Neuronal stem cell (in vitro differentiated cells): Measurements from ENCODE around the gene PLXNA4.
A peak's percentile ranks its signal among the peaks of the same experiment; 100 is the strongest.

ENCODE experiments used
- DNase-seq: peaks from one replicate; pipeline ENCODE4 v3.0.0-alpha.2; 2013; ENCODE audit warnings: low spot score
- H2AFZ ChIP-seq: one replicate; pipeline ENCODE4 v1.6.1; 2013; ENCODE audit warnings: mild to moderate bottlenecking, low read length, inconsistent platforms
- H2AK5ac ChIP-seq: 2 replicates; pipeline ENCODE4 v1.6.1; 2013; ENCODE audit warnings: low read depth, mild to moderate bottlenecking, inconsistent platforms, low read length, moderate library complexity, mixed read lengths
- H2BK120ac ChIP-seq: 2 replicates; pipeline ENCODE4 v1.6.1; 2013; ENCODE audit warnings: low read depth, mild to moderate bottlenecking, inconsistent platforms, low read length, moderate library complexity, mixed read lengths
- H2BK12ac ChIP-seq: one replicate; pipeline ENCODE4 v1.6.1; 2013; ENCODE audit warnings: low read length, inconsistent platforms
- H2BK15ac ChIP-seq: 2 replicates; pipeline ENCODE4 v1.6.1; 2013; ENCODE audit warnings: mild to moderate bottlenecking, low read length, inconsistent platforms, mixed read lengths
- H2BK5ac ChIP-seq: one replicate; pipeline ENCODE4 v1.6.1; 2013; ENCODE audit warnings: inconsistent platforms, mild to moderate bottlenecking, low read length, moderate library complexity
- H3K14ac ChIP-seq: one replicate; pipeline ENCODE4 v1.6.1; 2013; ENCODE audit warnings: low read length, inconsistent platforms
- H3K18ac ChIP-seq: 2 replicates; pipeline ENCODE4 v1.6.1; 2013; ENCODE audit warnings: low read length, inconsistent platforms
- H3K23ac ChIP-seq: 2 replicates; pipeline ENCODE4 v1.6.1; 2013; ENCODE audit warnings: low read depth, mild to moderate bottlenecking, mixed read lengths, low read length, inconsistent platforms; ENCODE audit not compliant: poor library complexity
- H3K27ac ChIP-seq: replicated peaks from 3 replicates; pipeline ENCODE4 v1.5.1; 2013; ENCODE audit warnings: low read length, inconsistent platforms
- H3K27me3 ChIP-seq, 3 experiments: 2 replicates each; pipeline ENCODE4 v1.6.1; 2013; ENCODE audit warnings: low read length in 3 of 3, mild to moderate bottlenecking in 2 of 3, inconsistent platforms in 1 of 3, low read depth in 1 of 3, mixed read lengths in 1 of 3, moderate library complexity in 1 of 3; ENCODE audit not compliant: control insufficient read depth in 3 of 3, insufficient read depth in 3 of 3
- H3K36me3 ChIP-seq, 2 donors: replicated peaks in 1 of 2; 2 replicates each; pipeline ENCODE4 v1.6.1; 2013; ENCODE audit warnings: low read length in 2 of 2; ENCODE audit not compliant: control insufficient read depth in 2 of 2, insufficient read depth in 2 of 2
- H3K4ac ChIP-seq: 2 replicates; pipeline ENCODE4 v1.6.1; 2013; ENCODE audit warnings: inconsistent platforms, mild to moderate bottlenecking, low read length, moderate library complexity
- H3K4me1 ChIP-seq, 2 donors: 1 replicate in 1 of 2; 2 replicates in 1 of 2; pipeline ENCODE4 v1.6.1; 2013; ENCODE audit warnings: low read length in 2 of 2, low read depth in 1 of 2; ENCODE audit not compliant: control insufficient read depth in 2 of 2, insufficient read depth in 1 of 2
- H3K4me2 ChIP-seq: one replicate; pipeline ENCODE4 v1.6.1; 2013; ENCODE audit warnings: mild to moderate bottlenecking, low read length, inconsistent platforms; ENCODE audit not compliant: insufficient read depth, poor library complexity, severe bottlenecking
- H3K4me3 ChIP-seq, 2 donors: 2 replicates each; pipeline ENCODE4 v1.5.1; 2013; ENCODE audit warnings: low read length in 2 of 2, mild to moderate bottlenecking in 2 of 2, inconsistent platforms in 1 of 2, moderate library complexity in 1 of 2
- H3K79me1 ChIP-seq: one replicate; pipeline ENCODE4 v1.6.1; 2013; ENCODE audit warnings: low read depth, mild to moderate bottlenecking, inconsistent platforms, low read length, moderate library complexity
- H3K9ac ChIP-seq: one replicate; pipeline ENCODE4 v1.6.1; 2013; ENCODE audit warnings: mild to moderate bottlenecking, low read depth, low read length, inconsistent platforms; ENCODE audit not compliant: poor library complexity
- H3K9me3 ChIP-seq, 2 donors: replicated peaks in 1 of 2; 2 replicates each; pipeline versions ENCODE3 to v1.6.1; 2013; ENCODE audit warnings: low read length in 2 of 2, mild to moderate bottlenecking in 2 of 2, inconsistent platforms in 1 of 2, low read depth in 1 of 2, mixed read lengths in 1 of 2, moderate library complexity in 1 of 2; ENCODE audit not compliant: control insufficient read depth in 2 of 2, insufficient read depth in 1 of 2
- H4K8ac ChIP-seq: one replicate; pipeline ENCODE4 v1.6.1; 2013; ENCODE audit warnings: low read depth, mild to moderate bottlenecking, inconsistent platforms, low read length, moderate library complexity
- H4K91ac ChIP-seq: one replicate; pipeline ENCODE4 v1.6.1; 2013; ENCODE audit warnings: low read length, low read depth, mild to moderate bottlenecking, inconsistent platforms; ENCODE audit not compliant: poor library complexity
- WGBS, 2 donors: extraction: QIAGEN DNeasy Blood & Tissue Kit; methylation state at CpG; one replicate each; pipeline ENCODE4 v1.1.7; 2013; ENCODE audit warnings: missing lambda C conversion rate in 2 of 2, mixed read lengths in 1 of 2; ENCODE audit not compliant: insufficient read length in 2 of 2, insufficient replicate concordance in 1 of 2; ENCODE audit errors: extremely low coverage in 2 of 2; 5-methylcytosine and 5-hydroxymethylcytosine counted together

The PLXNA4 gene

DNA sequence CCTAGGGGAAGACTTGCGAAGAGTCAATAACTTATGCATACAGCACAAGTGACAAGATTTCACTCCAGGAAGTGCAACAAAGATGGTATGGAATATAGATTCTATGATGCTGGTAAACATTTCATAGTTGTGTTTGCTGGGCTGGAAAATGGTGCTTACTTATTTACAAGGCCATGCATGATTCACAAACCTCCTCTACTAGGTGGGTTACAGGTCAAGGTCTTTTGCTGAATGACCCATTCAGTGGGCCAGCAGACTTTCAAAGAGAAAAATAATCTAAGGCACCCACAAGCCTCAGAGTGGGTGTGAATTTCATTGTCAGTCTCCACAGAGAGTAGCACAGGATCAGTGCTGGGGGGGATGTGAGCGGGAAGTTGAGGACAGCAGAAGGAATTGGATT lies 378.5 kb downstream of the PLXNA4 start:
- Histone ChIP-seq H2AK5ac (no peak overlapping the region), H3K27ac (no peak overlapping the region), H3K79me1 (no peaks in the 10 kb centered on the region), H3K14ac (no peak overlapping the region), H3K4me2 (no peak overlapping the region), H2AFZ (no peak overlapping the region), H2BK12ac (no peak overlapping the region), H2BK15ac (no peak overlapping the region), H4K91ac (no peak overlapping the region), H2BK120ac (no peak overlapping the region), H2BK5ac (no peak overlapping the region), H3K4me3 (no peak overlapping the region), H4K8ac (no peak overlapping the region), H3K4ac (no peak overlapping the region), H3K27me3 (no peaks in the 10 kb centered on the region), H3K23ac (no peak overlapping the region), H3K9ac (no peak overlapping the region), H3K4me1 (no peaks in the 10 kb centered on the region), H3K18ac (no peak overlapping the region), H3K36me3 (no peaks in the 10 kb centered on the region), H3K9me3 (no peaks in the 10 kb centered on the region)
- WGBS, 2 donors, result no CpG with 5 or more reads among the region's 2 CpGs
- no peak for DNase-seq

DNA sequence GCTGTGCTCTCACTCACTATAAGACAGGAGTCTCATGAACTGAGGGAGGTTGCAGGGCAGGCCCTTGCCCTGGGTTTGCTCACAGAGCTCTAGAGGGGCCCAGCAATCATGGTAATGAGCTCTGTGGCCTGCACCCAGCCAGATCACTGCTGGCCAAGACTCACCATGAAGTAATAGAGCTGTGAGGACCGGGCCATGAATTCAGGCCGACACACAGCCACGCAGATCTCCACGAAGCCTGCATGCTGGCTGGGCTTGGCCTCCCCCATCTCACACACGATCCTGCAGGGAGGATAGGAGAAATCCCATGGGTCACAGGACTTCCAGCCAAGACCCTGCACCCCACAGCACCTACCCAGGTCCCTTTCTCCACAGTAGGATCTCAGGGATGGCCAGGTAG lies 382.4 kb downstream of the PLXNA4 start:
- no peak for DNase-seq
- no peak overlapping the region for H2BK12ac ChIP-seq
- H2BK15ac ChIP-seq, result no peak overlapping the region
- no peaks in the 10 kb centered on the region for H3K9me3 ChIP-seq
- peak overlapping the region; percentile 72 for H3K4ac ChIP-seq
- no peaks in the 10 kb centered on the region for H3K36me3 ChIP-seq
- H3K79me1 ChIP-seq, result no peaks in the 10 kb centered on the region
- no peak overlapping the region for H2BK120ac ChIP-seq
- no peak overlapping the region for H4K8ac ChIP-seq
- H3K18ac ChIP-seq, result peak overlapping the region; percentile 40
- H2AFZ ChIP-seq, result no peak overlapping the region
- H3K23ac ChIP-seq, result peak overlapping the region; percentile 66
- H3K4me2 ChIP-seq, result no peak overlapping the region
- H3K27ac ChIP-seq, result no peak overlapping the region
- H3K9ac ChIP-seq, result peak overlapping the region; percentile 33
- no peak overlapping the region for H2AK5ac ChIP-seq
- H3K14ac ChIP-seq, result peak overlapping the region; percentile 56
- peaks cover 0 to 4% of the 10 kb centered on the region in 2 donors for H3K4me1 ChIP-seq
- H3K4me3 ChIP-seq, result no peak overlapping the region
- H2BK5ac ChIP-seq, result no peak overlapping the region
- H3K27me3 ChIP-seq, result no peaks in the 10 kb centered on the region
- H4K91ac ChIP-seq, result no peak overlapping the region
- no CpG with 5 or more reads among the region's 5 CpGs for WGBS, 2 donors

DNA sequence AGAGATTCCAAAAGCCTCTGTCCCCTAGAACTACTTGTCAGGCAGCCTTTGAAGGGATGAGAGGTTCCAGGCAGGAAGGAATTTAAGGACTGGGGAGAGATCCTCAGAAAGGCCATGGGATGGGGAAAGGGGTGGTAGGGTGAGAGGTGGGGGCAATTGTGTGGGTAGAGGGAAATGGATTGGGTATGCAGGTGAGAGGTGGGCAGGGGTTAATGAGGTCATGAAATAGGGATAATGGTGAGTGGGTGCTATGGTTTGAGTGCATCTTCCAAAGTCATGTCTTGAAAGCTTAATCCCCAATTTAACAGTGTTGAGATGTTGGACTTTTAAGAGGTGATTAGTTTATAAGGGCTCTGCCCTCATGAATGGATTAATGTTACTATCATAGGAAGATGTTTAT lies 383.5 kb downstream of the PLXNA4 start:
- Histone ChIP-seq H2BK12ac (no peak overlapping the region), H4K8ac (no peak overlapping the region), H3K4ac (no peak overlapping the region), H3K14ac (no peak overlapping the region), H4K91ac (no peak overlapping the region), H3K18ac (no peak overlapping the region), H2BK120ac (no peak overlapping the region), H3K9me3 (peaks cover 0 to 3% of the 10 kb centered on the region in 2 donors), H3K36me3 (no peaks in the 10 kb centered on the region), H2BK15ac (no peak overlapping the region), H3K27ac (no peak overlapping the region), H3K4me2 (no peak overlapping the region), H2AK5ac (no peak overlapping the region), H3K27me3 (no peaks in the 10 kb centered on the region), H3K4me1 (peaks cover 0 to 4% of the 10 kb centered on the region in 2 donors), H3K4me3 (no peak overlapping the region), H2AFZ (no peak overlapping the region), H3K9ac (no peak overlapping the region), H3K23ac (no peak overlapping the region), H3K79me1 (no peaks in the 10 kb centered on the region), H2BK5ac (no peak overlapping the region)
- no peak for DNase-seq

DNA sequence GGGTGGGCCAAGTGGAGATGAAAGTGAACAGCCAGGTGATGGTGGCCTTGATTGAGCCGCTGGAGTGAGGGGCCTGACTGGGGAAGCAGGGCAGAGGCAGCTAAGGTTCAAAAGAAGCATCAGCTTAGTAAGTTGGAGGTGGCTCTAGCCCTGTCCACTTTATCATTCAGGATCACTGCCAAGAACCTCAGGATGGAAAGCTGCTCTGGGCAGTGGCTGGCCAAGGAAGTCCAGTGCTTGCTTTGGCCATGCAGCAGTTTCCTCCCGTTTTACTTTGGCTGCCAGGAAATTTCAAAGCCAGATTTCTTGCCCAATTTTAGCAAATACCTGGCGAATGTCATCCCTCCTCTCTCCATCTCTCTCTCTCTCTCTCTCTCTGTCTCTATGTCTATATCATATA lies 384.9 kb downstream of the PLXNA4 start:
- no peak overlapping the region for H4K8ac ChIP-seq
- no CpG with 5 or more reads among the region's 3 CpGs for WGBS, 2 donors
- no peak overlapping the region for H3K14ac ChIP-seq
- H2BK5ac ChIP-seq, result no peak overlapping the region
- H3K27ac ChIP-seq, result no peak overlapping the region
- H2BK15ac ChIP-seq, result no peak overlapping the region
- no peaks in the 10 kb centered on the region for H3K79me1 ChIP-seq
- no peak overlapping the region for H2BK120ac ChIP-seq
- no peak overlapping the region for H2AK5ac ChIP-seq
- no peaks in the 10 kb centered on the region for H3K36me3 ChIP-seq
- peaks cover 0 to 7% of the 10 kb centered on the region in 2 donors for H3K9me3 ChIP-seq
- no peak overlapping the region for H3K18ac ChIP-seq
- no peak overlapping the region for H3K4me2 ChIP-seq
- no peak overlapping the region for H3K23ac ChIP-seq
- H3K4me1 ChIP-seq, result peaks cover 0 to 4% of the 10 kb centered on the region in 2 donors
- H2BK12ac ChIP-seq, result no peak overlapping the region
- H3K9ac ChIP-seq, result peak overlapping the region; percentile 30
- H4K91ac ChIP-seq, result no peak overlapping the region
- no peak overlapping the region for H2AFZ ChIP-seq
- DNase-seq, result no peak
- H3K27me3 ChIP-seq, result no peaks in the 10 kb centered on the region
- H3K4ac ChIP-seq, result no peak overlapping the region
- H3K4me3 ChIP-seq, result no peak overlapping the region
